Panc1 (cell line): ENCODE results near the gene PPARD. TPM values are rescaled to one million over a fixed set of nuclear protein-coding genes. Genes with fewer than 3 reads are reported as not detected.

Source experiments
- ATAC-seq: fragments of 200-7000 bp; cut with Tn5 transposase; 2 replicates; pipeline ENCODE4 v1.9.1; 2020; ENCODE audit warnings: mild to moderate bottlenecking, moderate library complexity
- BruUV-seq: library from RNA; stranded (reverse); fragments of 400-500 nt; replicated peaks from 2 replicates; lab custom pipeline; 2021; lab: Mats Ljungman, UMichigan
- CTCF ChIA-PET: fragments of 300-600 bp; sonication (Branson Sonifier 250); formaldehyde crosslinking; loops from one replicate; lab custom pipeline; 2022; ENCODE audit warnings: antibody characterized with exemption; lab: Charles Lee
- POLR2A ChIA-PET: fragments of 300-600 bp; sonication (Branson Sonifier 250); formaldehyde crosslinking; loops from one replicate; lab custom pipeline; 2022; ENCODE audit warnings: antibody characterized with exemption; lab: Charles Lee
- DNase-seq: peaks from one replicate; pipeline ENCODE4 v3.0.0-alpha.2; 2010; ENCODE audit warnings: low read depth, low spot score
- H3K27ac ChIP-seq: 2 replicates; pipeline ENCODE4 v1.5.1; 2011; ENCODE audit warnings: mild to moderate bottlenecking, low read length, inconsistent platforms
- H3K27me3 ChIP-seq: fragments of 200-500 bp; sonication (Bioruptor generic); 2 replicates; pipeline ENCODE4 v1.6.0; 2014; ENCODE audit warnings: low read length, inconsistent platforms; ENCODE audit not compliant: control insufficient read depth, insufficient read depth
- H3K36me3 ChIP-seq: fragments of 200-500 bp; sonication (Bioruptor generic); 2 replicates; pipeline ENCODE4 v1.5.1; 2014; ENCODE audit warnings: inconsistent platforms, mild to moderate bottlenecking, low read length, moderate library complexity; ENCODE audit not compliant: control insufficient read depth, insufficient read depth
- H3K4me1 ChIP-seq: 2 replicates; pipeline ENCODE4 v1.5.1; 2011; ENCODE audit warnings: inconsistent platforms, mild to moderate bottlenecking, low read length, moderate library complexity; ENCODE audit not compliant: control insufficient read depth, insufficient read depth
- H3K4me3 ChIP-seq, 2 experiments: 2 replicates each; pipeline ENCODE4 v1.5.1; 2011 to 2012; ENCODE audit warnings: low read depth in 2 of 2, low read length in 2 of 2, mild to moderate bottlenecking in 2 of 2, inconsistent platforms in 1 of 2, moderate library complexity in 1 of 2
- H3K9me3 ChIP-seq: fragments of 200-500 bp; sonication (Bioruptor generic); 2 replicates; pipeline ENCODE4 v1.5.1; 2014; ENCODE audit warnings: low read depth, mild to moderate bottlenecking, inconsistent platforms, low read length, moderate library complexity; ENCODE audit not compliant: control insufficient read depth, insufficient read depth
- CTCF ChIP-seq: fragments of 450-650 bp; IDR thresholded peaks from 2 replicates; pipeline ENCODE4 v1.5.1; 2017; ENCODE audit warnings: mild to moderate bottlenecking
- POLR2AphosphoS5 ChIP-seq: IDR thresholded peaks from 2 replicates; pipeline ENCODE4 v1.6.1; 2012; ENCODE audit warnings: mild to moderate bottlenecking, low read depth, low read length, moderate library complexity
- REST ChIP-seq, 2 experiments: IDR thresholded peaks; 2 replicates each; pipeline ENCODE4 v1.6.1; 2011 to 2012; ENCODE audit warnings: low read depth in 2 of 2, control low read depth in 1 of 2, low read length in 1 of 2, mild to moderate bottlenecking in 1 of 2, moderate library complexity in 1 of 2; ENCODE audit not compliant: insufficient read depth in 1 of 2
- SIN3A ChIP-seq: IDR thresholded peaks from 2 replicates; pipeline ENCODE4 v1.6.1; 2012; ENCODE audit warnings: low read depth, mild to moderate bottlenecking, low read length, moderate library complexity, borderline replicate concordance; ENCODE audit not compliant: insufficient read depth
- TCF7L2 ChIP-seq: IDR thresholded peaks from 2 replicates; pipeline ENCODE4 v1.6.1; 2011; ENCODE audit warnings: mild to moderate bottlenecking, low read depth, low read length, inconsistent platforms
- in situ Hi-C: cut with HindIII; loops from 2 replicates; pipeline ENCODE4 v1.10.0; 2016; ENCODE audit warnings: low sequenced_read_pairs, low pct_unique_long_range_greater_than_20kb
- intact Hi-C: fragments of 100-400 bp; cut with micrococcal nuclease; formaldehyde crosslinking; loops from one replicate; pipeline ENCODE4 v1.10.0; 2022; ENCODE audit not compliant: unreplicated experiment
- total RNA-seq: library from RNA; stranded (reverse); gene quantifications from one replicate; pipeline ENCODE4 v1.2.1, GENCODE V29; 2021; ENCODE audit not compliant: unreplicated experiment

The PPARD gene
- total RNA-seq, 1 experiment from 2014 or later: 14.4 TPM

GRCh38 chr6:35406711-35407485 is 64.5 kb downstream of the PPARD start:
- POLR2A ChIA-PET: no interaction called here
- H3K4me3 ChIP-seq: no peak overlapping the region
- CTCF ChIA-PET: interaction anchor here (1.0 kb wide), 1 partner anchor 65 kb away, joined by 3 read pairs; the partner anchor contains the start of gene PPARD
- ATAC-seq (no peak), DNase-seq (no peak)
- BruUV-seq: no TSS peak
- TF ChIP-seq SIN3A (no peak), REST (IDR thresholded peaks at IDR 0.05; ENCODE audit: insufficient read depth in 1 of 2, low read depth in 2 of 2, low read length in 1 of 2) (no peak), TCF7L2 (no peak), CTCF (no peak), POLR2AphosphoS5 (no peak)
- H3K27me3 ChIP-seq: no peaks in the 10 kb centered on the region
- no peaks in the 10 kb centered on the region for H3K9me3 ChIP-seq
- in situ Hi-C loops: no loop called here
- no peak overlapping the region for H3K27ac ChIP-seq
- intact Hi-C loops: no loop called here
- no peaks in the 10 kb centered on the region for H3K36me3 ChIP-seq
- no peaks in the 10 kb centered on the region for H3K4me1 ChIP-seq

GRCh38 chr6:35409245-35409644 is 66.9 kb downstream of the PPARD start:
- Histone ChIP-seq H3K4me1 (no peaks in the 10 kb centered on the region), H3K9me3 (no peaks in the 10 kb centered on the region), H3K27me3 (no peaks in the 10 kb centered on the region), H3K4me3 (no peak overlapping the region), H3K36me3 (no peaks in the 10 kb centered on the region), H3K27ac (no peak overlapping the region)
- TF ChIP-seq SIN3A: no peak
- TF ChIP-seq REST (IDR thresholded peaks at IDR 0.05; ENCODE audit: insufficient read depth in 1 of 2, low read depth in 2 of 2, low read length in 1 of 2): no peak
- no peak for TF ChIP-seq TCF7L2
- no peak for TF ChIP-seq POLR2AphosphoS5
- no peak for TF ChIP-seq CTCF
- no TSS peak for BruUV-seq
- intact Hi-C loops (no loop called here), in situ Hi-C loops (no loop called here)
- ATAC-seq (no peak), DNase-seq (no peak)
- POLR2A ChIA-PET: no interaction called here
- CTCF ChIA-PET: interaction anchor here (0.8 kb wide), 1 partner anchor 65 kb away, joined by 3 read pairs; no protein-coding TSS in a partner anchor
